OCI-LY3 (cell line): Measurements from ENCODE around the gene PRDM16.

Experiments used
- EZH2phosphoT487 ChIP-seq: fragments of 200-600 bp; shearing (Covaris generic); IDR thresholded peaks from 2 replicates; pipeline ENCODE4 v1.6.1; 2018; ENCODE audit warnings: antibody characterized with exemption, mixed run types, low read depth
- TF ChIP-seq, protein P1 (sequence below): fragments of 200-600, 300-600 bp; sonication (generic); IDR thresholded peaks from 2 replicates; pipeline ENCODE4 v1.5.1; 2014; ENCODE audit warnings: antibody characterized with exemption, low read length, low read depth

DNA sequence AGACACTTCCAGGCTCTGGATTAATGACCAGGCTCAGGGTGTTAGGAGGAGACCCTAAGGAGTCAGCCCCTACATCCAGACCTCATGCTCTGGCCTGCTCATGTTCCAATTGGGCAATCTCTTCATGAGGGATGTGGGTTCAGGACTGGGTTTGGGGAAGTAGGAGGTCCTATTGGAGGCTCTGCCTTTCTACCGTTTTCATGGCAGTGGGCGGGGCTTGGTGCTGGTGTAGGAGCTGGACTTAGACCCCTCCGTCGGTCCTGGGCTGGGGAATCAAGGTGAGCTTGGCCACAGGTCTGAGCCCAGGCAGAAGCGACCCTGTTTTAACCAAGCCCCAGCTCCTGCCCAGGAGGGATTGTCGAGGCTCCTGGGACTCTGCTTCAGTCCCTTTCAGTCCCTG is 123.4 kb downstream of the PRDM16 start:
- TF ChIP-seq, protein P1, sequence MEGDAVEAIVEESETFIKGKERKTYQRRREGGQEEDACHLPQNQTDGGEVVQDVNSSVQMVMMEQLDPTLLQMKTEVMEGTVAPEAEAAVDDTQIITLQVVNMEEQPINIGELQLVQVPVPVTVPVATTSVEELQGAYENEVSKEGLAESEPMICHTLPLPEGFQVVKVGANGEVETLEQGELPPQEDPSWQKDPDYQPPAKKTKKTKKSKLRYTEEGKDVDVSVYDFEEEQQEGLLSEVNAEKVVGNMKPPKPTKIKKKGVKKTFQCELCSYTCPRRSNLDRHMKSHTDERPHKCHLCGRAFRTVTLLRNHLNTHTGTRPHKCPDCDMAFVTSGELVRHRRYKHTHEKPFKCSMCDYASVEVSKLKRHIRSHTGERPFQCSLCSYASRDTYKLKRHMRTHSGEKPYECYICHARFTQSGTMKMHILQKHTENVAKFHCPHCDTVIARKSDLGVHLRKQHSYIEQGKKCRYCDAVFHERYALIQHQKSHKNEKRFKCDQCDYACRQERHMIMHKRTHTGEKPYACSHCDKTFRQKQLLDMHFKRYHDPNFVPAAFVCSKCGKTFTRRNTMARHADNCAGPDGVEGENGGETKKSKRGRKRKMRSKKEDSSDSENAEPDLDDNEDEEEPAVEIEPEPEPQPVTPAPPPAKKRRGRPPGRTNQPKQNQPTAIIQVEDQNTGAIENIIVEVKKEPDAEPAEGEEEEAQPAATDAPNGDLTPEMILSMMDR: no peak
- no peak for TF ChIP-seq EZH2phosphoT487
